Stimulated activated CD4-positive, alpha-beta T cell treated with anti-CD3 and anti-CD28 coated beads, TNF-alpha, amount 100 ng/mL, for 24 hours (primary cell): ENCODE results near the gene RPS10.
"Not testable (repeated sequence)": the region's sequence is repeated elsewhere in the genome, so short reads cannot be mapped to it uniquely, and the experiment has no call there.

Experiments
- DNase-seq, 3 experiments: peaks; one replicate each; pipeline ENCODE4 v3.0.0-alpha.2; 2020; ENCODE audit warnings: low read depth in 3 of 3

Gene RPS10

GRCh38 chr6:34447910-34448309 lies 22.0 kb upstream of the RPS10 start:
- DNase-seq: no peak

GRCh38 chr6:34447386-34447785 lies 21.5 kb upstream of the RPS10 start:
- no peak for DNase-seq

GRCh38 chr6:34445313-34445860 lies 19.5 kb upstream of the RPS10 start:
- no peak for DNase-seq

GRCh38 chr6:34441526-34441925 lies 15.7 kb upstream of the RPS10 start:
- DNase-seq: no peak

GRCh38 chr6:34439442-34439841 lies 13.6 kb upstream of the RPS10 start:
- no peak for DNase-seq

GRCh38 chr6:34438705-34439104 lies 12.8 kb upstream of the RPS10 start:
- DNase-seq: no peak

- DNase-seq: no peak
These were observed 11.7 kb upstream of the RPS10 start for GRCh38 chr6:34437644-34437970.

- DNase-seq: no peak
These were observed 11.2 kb upstream of the RPS10 start for GRCh38 chr6:34436803-34437643.

GRCh38 chr6:34435916-34436315 lies 10.0 kb upstream of the RPS10 start:
- DNase-seq: no peak

- DNase-seq: no peak
These were observed 754 bp downstream of the RPS10 start for GRCh38 chr6:34425132-34425497.

- no peak for DNase-seq
These were observed 1.4 kb downstream of the RPS10 start for GRCh38 chr6:34424200-34425131.

GRCh38 chr6:34423254-34423653 lies 2.6 kb downstream of the RPS10 start:
- no peak for DNase-seq

- DNase-seq: no peak
These were observed 7.5 kb downstream of the RPS10 start for GRCh38 chr6:34418367-34418766.

- no peak for DNase-seq
These were observed 8.9 kb downstream of the RPS10 start for GRCh38 chr6:34416877-34417371.

GRCh38 chr6:34414999-34415858 lies 10.6 kb downstream of the RPS10 start:
- DNase-seq: no peak

GRCh38 chr6:34412643-34413214 lies 13.1 kb downstream of the RPS10 start:
- DNase-seq: no peak

GRCh38 chr6:34412016-34412415 lies 13.9 kb downstream of the RPS10 start:
- DNase-seq: no peak

- DNase-seq: not testable (repeated sequence)
These were observed 18.0 kb downstream of the RPS10 start for GRCh38 chr6:34407915-34408314.

GRCh38 chr6:34396518-34396917 lies 29.4 kb downstream of the RPS10 start:
- no peak for DNase-seq

- DNase-seq: no peak
These were observed 31.9 kb downstream of the RPS10 start for GRCh38 chr6:34393966-34394305.
